GM21390 (cell line): Measurements from ENCODE around the gene SLC4A1AP.

ENCODE experiments used
- ATAC-seq: cut with Tn5 transposase; IDR thresholded peaks from one replicate; pipeline ENCODE4 v1.9.1; 2021; ENCODE audit not compliant: unreplicated experiment

SLC4A1AP gene

GRCh38 chr2:27737676-27738348 is 74.1 kb downstream of the SLC4A1AP start:
- ATAC-seq: no peak

DNA sequence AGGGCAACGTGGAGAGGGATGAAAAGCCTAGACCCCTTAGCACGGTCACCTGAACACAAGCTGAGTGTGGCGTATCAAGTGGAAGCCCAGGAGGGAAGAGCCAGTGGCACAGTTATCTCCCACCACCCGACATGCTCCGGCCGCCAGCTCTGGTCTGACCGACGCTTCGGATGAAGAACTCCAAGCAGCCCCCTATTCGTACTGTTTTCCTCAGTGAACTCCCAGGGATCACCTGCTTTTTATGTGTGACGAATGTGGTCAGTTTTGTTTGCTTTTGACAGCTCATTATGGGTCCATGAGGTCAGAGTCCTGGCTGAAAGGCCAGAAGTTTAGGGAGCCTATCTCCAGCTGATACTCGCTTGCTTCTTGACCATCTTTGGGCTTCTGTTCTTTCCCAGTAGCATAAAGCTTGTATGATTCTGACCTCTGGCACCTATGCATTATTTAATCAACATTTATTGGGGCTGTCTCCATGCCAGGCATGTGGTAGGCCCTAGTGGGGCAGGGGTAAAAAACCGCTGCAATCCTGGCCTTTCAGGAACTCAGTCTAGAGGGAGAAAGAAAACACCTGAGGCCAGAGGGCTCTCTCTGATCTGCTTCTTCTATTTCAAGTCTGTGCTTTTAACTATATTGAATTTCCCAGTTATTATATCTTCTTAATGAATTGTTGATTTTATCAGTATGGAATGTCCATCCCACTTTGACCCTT is 74.8 kb downstream of the SLC4A1AP start:
- ATAC-seq: no peak

DNA sequence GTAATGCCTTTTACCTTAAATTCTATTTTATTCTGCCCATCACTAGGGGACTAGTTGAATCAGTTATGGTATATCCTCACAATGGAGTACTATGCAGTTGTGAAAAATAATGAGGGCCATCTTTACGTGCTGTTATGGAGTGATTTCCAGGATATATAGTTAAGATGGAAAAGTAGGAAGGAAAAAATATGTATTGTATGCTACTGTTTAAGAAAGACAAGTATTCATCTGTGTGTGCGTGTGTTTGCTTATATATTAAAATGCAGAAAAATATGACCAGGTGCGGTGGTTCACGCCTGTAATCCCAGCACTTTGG is 75.3 kb downstream of the SLC4A1AP start:
- ATAC-seq: no peak

GRCh38 chr2:27741673-27742072 is 78.0 kb downstream of the SLC4A1AP start:
- no peak for ATAC-seq

GRCh38 chr2:27742571-27742970 is 78.9 kb downstream of the SLC4A1AP start:
- no peak for ATAC-seq
